T-cell (primary cell): ENCODE data around the gene MCM7. TPM values are rescaled to one million over a fixed set of nuclear protein-coding genes. Genes with fewer than 3 reads are reported as not detected.
A peak's percentile ranks its signal among the peaks of the same experiment; 100 is the strongest.

ENCODE experiments used
- ATAC-seq, 4 experiments: fragments of 200-7000 bp in 3 of 4; fragments of 150-1000 bp in 1 of 4; cut with Tn5 transposase; replicated peaks in 1 of 4; 1 replicate in 3 of 4; 2 replicates in 1 of 4; pipeline ENCODE4 v1.10.0; 2021; ENCODE audit warnings: moderate library complexity in 3 of 4, mild to moderate bottlenecking in 2 of 4, moderate number of reproducible peaks in 1 of 4
- CTCF ChIA-PET, 2 donors: fragments of 300-600 bp; sonication (Branson Sonifier 250); formaldehyde crosslinking; loops; one replicate each; lab custom pipeline; 2022; ENCODE audit warnings: antibody characterized with exemption in 2 of 2; lab: Charles Lee
- POLR2A ChIA-PET, 2 donors: fragments of 300-600 bp; sonication (Branson Sonifier 250); formaldehyde crosslinking; loops; one replicate each; lab custom pipeline; 2022; ENCODE audit warnings: antibody characterized with exemption in 2 of 2; lab: Charles Lee
- DNase-seq, 35 experiments: peaks; one replicate each; pipeline versions ENCODE4 v3.0.0 to v3.0.0-alpha.2; 2013 to 2023
- H3K27ac ChIP-seq: one replicate; pipeline ENCODE4 v1.5.1; 2013; ENCODE audit warnings: low read length
- H3K27me3 ChIP-seq, 2 experiments: replicated peaks in 1 of 2; 1 replicate in 1 of 2; 2 replicates in 1 of 2; pipeline versions ENCODE4 v1.6.1 to v1.7.0; 2013; ENCODE audit warnings: low read length in 1 of 2, mixed read lengths in 1 of 2; ENCODE audit not compliant: control insufficient read depth in 2 of 2, insufficient read depth in 2 of 2; ENCODE audit errors: extremely low read depth in 1 of 2
- H3K36me3 ChIP-seq, 2 donors: 1 replicate in 1 of 2; 2 replicates in 1 of 2; pipeline versions ENCODE4 v1.6.1 to v1.7.0; 2013; ENCODE audit warnings: low read length in 1 of 2; ENCODE audit not compliant: control insufficient read depth in 2 of 2, insufficient read depth in 1 of 2; ENCODE audit errors: extremely low read depth in 1 of 2
- H3K4me1 ChIP-seq, 2 experiments: 1 replicate in 1 of 2; 2 replicates in 1 of 2; pipeline versions ENCODE4 v1.6.1 to v1.7.0; 2013; ENCODE audit warnings: low read length in 2 of 2, mixed read lengths in 1 of 2; ENCODE audit not compliant: insufficient read depth in 2 of 2, control insufficient read depth in 1 of 2; ENCODE audit errors: extremely low read depth in 1 of 2
- H3K4me3 ChIP-seq, 2 donors: 1 replicate in 1 of 2; 2 replicates in 1 of 2; pipeline versions ENCODE4 v1.5.1 to v1.7.0; 2013; ENCODE audit warnings: mild to moderate bottlenecking in 2 of 2, low read length in 1 of 2, moderate library complexity in 1 of 2; ENCODE audit not compliant: control insufficient read depth in 1 of 2; ENCODE audit errors: extremely low read depth in 1 of 2
- H3K9me3 ChIP-seq: 2 replicates; pipeline ENCODE4 v1.7.0; 2013
- H3K27ac Mint-ChIP-seq, 2 donors: one replicate each; pipeline ENCODE4 v1.8.0; 2020 to 2021; ENCODE audit warnings: mild to moderate bottlenecking in 2 of 2, mixed read lengths in 2 of 2
- H3K27me3 Mint-ChIP-seq, 2 donors: one replicate each; pipeline ENCODE4 v1.8.0; 2021 to 2022; ENCODE audit warnings: mixed read lengths in 2 of 2
- H3K36me3 Mint-ChIP-seq: one replicate; pipeline ENCODE4 v1.8.0; 2021; ENCODE audit warnings: mixed read lengths
- H3K4me1 Mint-ChIP-seq, 3 donors: one replicate each; pipeline ENCODE4 v1.8.0; 2020 to 2022; ENCODE audit warnings: mixed read lengths in 3 of 3, mild to moderate bottlenecking in 1 of 3
- H3K4me3 Mint-ChIP-seq, 3 donors: one replicate each; pipeline ENCODE4 v1.8.0; 2020 to 2022; ENCODE audit warnings: mild to moderate bottlenecking in 3 of 3, mixed read lengths in 3 of 3, moderate library complexity in 3 of 3
- H3K9me3 Mint-ChIP-seq, 3 donors: one replicate each; pipeline ENCODE4 v1.8.0; 2020 to 2022; ENCODE audit warnings: mixed read lengths in 3 of 3
- WGBS: methylation state at CpG from one replicate; pipeline ENCODE4 v1.1.5; 2013; ENCODE audit warnings: missing lambda C conversion rate; ENCODE audit not compliant: insufficient coverage; 5-methylcytosine and 5-hydroxymethylcytosine counted together
- total RNA-seq, 35 experiments: library from RNA in 6 of 35; stranded (reverse) in 6 of 35; fragments of 120-200 nt in 1 of 35; gene quantifications; one replicate each; pipeline versions ENCODE4 v1.2.1 to v1.2.4 and lab custom pipeline; 2013 to 2026

The MCM7 gene
- total RNA-seq, 5 donors from 2014 or later (not counting 1 experiment from before 2014, with no cell fraction given) = 95.2 to 181 (median 164) TPM

GRCh38 chr7:100075418-100075817, 25.8 kb downstream of the MCM7 start:
- ATAC-seq = no peak
- POLR2A ChIA-PET = no interaction called here
- H3K4me3 ChIP-seq = no peak overlapping the region
- 95% methylated on average over 5 of the region's 6 CpGs for WGBS
- H3K27me3 ChIP-seq = no peaks in the 10 kb centered on the region
- no peak overlapping the region for H3K27ac ChIP-seq
- peaks cover 0 to 4% of the 10 kb centered on the region in 2 experiments for H3K4me1 ChIP-seq
- peaks cover 35 to 85% of the 10 kb centered on the region in 2 donors for H3K36me3 ChIP-seq
- CTCF ChIA-PET = no interaction called here
- peaks cover 72% of the 10 kb centered on the region for H3K36me3 Mint-ChIP-seq
- H3K9me3 Mint-ChIP-seq = peaks cover 11 to 21% (median 18%) of the 10 kb centered on the region in 3 donors
- DNase-seq = no peak
- H3K4me1 Mint-ChIP-seq = peaks cover 11 to 19% (median 16%) of the 10 kb centered on the region in 3 donors
- no peak overlapping the region for H3K4me3 Mint-ChIP-seq
- no peaks in the 10 kb centered on the region for H3K27me3 Mint-ChIP-seq
- no peak overlapping the region for H3K27ac Mint-ChIP-seq
- peaks cover 5% of the 10 kb centered on the region for H3K9me3 ChIP-seq

GRCh38 chr7:100074841-100075240, 26.4 kb downstream of the MCM7 start:
- no peaks in the 10 kb centered on the region for H3K27me3 ChIP-seq
- CTCF ChIA-PET = no interaction called here
- H3K36me3 Mint-ChIP-seq = peaks cover 78% of the 10 kb centered on the region

GRCh38 chr7:100072462-100072861, 28.7 kb downstream of the MCM7 start:
- Mint-ChIP-seq H3K27me3 (no peaks in the 10 kb centered on the region), H3K36me3 (peaks cover 75% of the 10 kb centered on the region), H3K27ac (no peak overlapping the region), H3K9me3 (peaks cover 11 to 22% (median 20%) of the 10 kb centered on the region in 3 donors), H3K4me1 (peaks cover 0 to 4% (median 0%) of the 10 kb centered on the region in 3 donors), H3K4me3 (no peak overlapping the region)
- DNase-seq = no peak
- Histone ChIP-seq H3K9me3 (peaks cover 5% of the 10 kb centered on the region), H3K36me3 (peaks cover 44 to 74% of the 10 kb centered on the region in 2 donors), H3K4me3 (no peak overlapping the region), H3K27me3 (no peaks in the 10 kb centered on the region), H3K4me1 (no peaks in the 10 kb centered on the region), H3K27ac (no peak overlapping the region)
- WGBS = 100% methylated on average over 9 of the region's 10 CpGs
- ChIA-PET POLR2A (interaction anchor here in 1 of 2 donors (0.6 kb wide), 1 partner anchor 319 kb away, joined by 3 read pairs; no protein-coding TSS in a partner anchor), CTCF (interaction anchor here in 1 of 2 donors (0.6 kb wide), 1 partner anchor 1112 kb away, joined by 3 read pairs; no protein-coding TSS in a partner anchor)
- ATAC-seq = no peak

More at GRCh38 chr7:100074841-100075240, 26.4 kb downstream of the MCM7 start:
- POLR2A ChIA-PET = interaction anchor here in 1 of 2 donors (1.0 kb wide), 1 partner anchor 11 kb away, joined by 5 read pairs; no protein-coding TSS in a partner anchor
- Histone ChIP-seq H3K27ac (no peak overlapping the region), H3K36me3 (peaks cover 38 to 90% of the 10 kb centered on the region in 2 donors), H3K4me3 (no peak overlapping the region), H3K9me3 (peaks cover 5% of the 10 kb centered on the region), H3K4me1 (no peaks in the 10 kb centered on the region)
- 90% methylated on average over 2 of the region's 7 CpGs for WGBS
- peaks cover 7 to 15% (median 11%) of the 10 kb centered on the region in 3 donors for H3K4me1 Mint-ChIP-seq
- no peak for DNase-seq
- no peak for ATAC-seq
- H3K4me3 Mint-ChIP-seq = no peak overlapping the region
- H3K27ac Mint-ChIP-seq = no peak overlapping the region
- H3K27me3 Mint-ChIP-seq = no peaks in the 10 kb centered on the region
- peaks cover 11 to 22% (median 20%) of the 10 kb centered on the region in 3 donors for H3K9me3 Mint-ChIP-seq

- no peaks in the 10 kb centered on the region for H3K4me1 ChIP-seq
- no peaks in the 10 kb centered on the region for H3K27me3 Mint-ChIP-seq
- ChIA-PET CTCF (interaction anchor here in 1 of 2 donors (0.6 to 0.7 kb wide), 2 partner anchors 29 to 79 kb away, joined by 3 read pairs; no protein-coding TSS in a partner anchor), POLR2A (interaction anchor here in 1 of 2 donors (0.5 kb wide), 1 partner anchor 19 kb away, joined by 3 read pairs; no protein-coding TSS in a partner anchor)
- ATAC-seq (no peak), DNase-seq (no peak)
- WGBS = 96% methylated on average over 4 of the region's 11 CpGs
- no peak overlapping the region for H3K27ac Mint-ChIP-seq
- no peaks in the 10 kb centered on the region for H3K4me1 Mint-ChIP-seq
- peaks cover 71% of the 10 kb centered on the region for H3K36me3 Mint-ChIP-seq
- H3K36me3 ChIP-seq = peaks cover 42 to 63% of the 10 kb centered on the region in 2 donors
- H3K9me3 Mint-ChIP-seq = peaks cover 11 to 22% (median 20%) of the 10 kb centered on the region in 3 donors
- peaks cover 5% of the 10 kb centered on the region for H3K9me3 ChIP-seq
- peak overlapping the region in 1 of 2 donors; percentile 11 for H3K4me3 ChIP-seq
- no peaks in the 10 kb centered on the region for H3K27me3 ChIP-seq
- no peak overlapping the region for H3K4me3 Mint-ChIP-seq
- H3K27ac ChIP-seq = no peak overlapping the region
Measured at GRCh38 chr7:100071018-100071723, 30.0 kb downstream of the MCM7 start.

GRCh38 chr7:100069991-100070390, 31.2 kb downstream of the MCM7 start:
- Histone ChIP-seq H3K4me1 (no peaks in the 10 kb centered on the region), H3K27me3 (no peaks in the 10 kb centered on the region), H3K9me3 (peaks cover 5% of the 10 kb centered on the region), H3K27ac (no peak overlapping the region), H3K36me3 (peaks cover 42 to 52% of the 10 kb centered on the region in 2 donors), H3K4me3 (no peak overlapping the region)
- Mint-ChIP-seq H3K4me3 (no peak overlapping the region), H3K27me3 (no peaks in the 10 kb centered on the region), H3K9me3 (peaks cover 11 to 22% (median 20%) of the 10 kb centered on the region in 3 donors), H3K4me1 (no peaks in the 10 kb centered on the region), H3K27ac (no peak overlapping the region), H3K36me3 (peaks cover 60% of the 10 kb centered on the region)
- ChIA-PET POLR2A (interaction anchor here (0.6 to 0.7 kb wide), 2 partner anchors 30 to 452 kb away, joined by 5 to 7 read pairs; no protein-coding TSS in a partner anchor), CTCF (interaction anchor here (0.7 kb wide), 2 partner anchors 80 to 174 kb away, joined by 6 to 8 read pairs; no protein-coding TSS in a partner anchor)
- no CpG with 5 or more reads among the region's 5 CpGs for WGBS
- no peak for DNase-seq
- ATAC-seq = no peak

GRCh38 chr7:100066953-100067352, 34.2 kb downstream of the MCM7 start:
- Mint-ChIP-seq H3K4me3 (no peak overlapping the region), H3K27ac (no peak overlapping the region), H3K27me3 (no peaks in the 10 kb centered on the region), H3K36me3 (peaks cover 47% of the 10 kb centered on the region), H3K4me1 (no peaks in the 10 kb centered on the region), H3K9me3 (peaks cover 5 to 16% (median 15%) of the 10 kb centered on the region in 3 donors)
- no peak overlapping the region for H3K27ac ChIP-seq
- ChIA-PET POLR2A (no interaction called here), CTCF (no interaction called here)
- no peaks in the 10 kb centered on the region for H3K4me1 ChIP-seq
- 100% methylated on average over 2 of the region's 7 CpGs for WGBS
- no peak overlapping the region for H3K4me3 ChIP-seq
- H3K27me3 ChIP-seq = no peaks in the 10 kb centered on the region
- peaks cover 5% of the 10 kb centered on the region for H3K9me3 ChIP-seq
- DNase-seq (no peak), ATAC-seq (no peak)
- H3K36me3 ChIP-seq = peaks cover 27 to 31% of the 10 kb centered on the region in 2 donors
